GM12892 (cell line): Measurements from ENCODE around the gene EVI5L.

Experiments
- POLR2A ChIP-seq: IDR thresholded peaks from 2 replicates; pipeline ENCODE4 v1.6.1; 2011; ENCODE audit warnings: low read depth, low read length, control low read depth
- POLR2AphosphoS5 ChIP-seq: IDR thresholded peaks from 2 replicates; pipeline ENCODE4 v1.6.1; 2011; ENCODE audit warnings: low read depth, low read length, control low read depth
- TAF1 ChIP-seq: IDR thresholded peaks from 2 replicates; pipeline ENCODE4 v1.6.1; 2011; ENCODE audit warnings: low read depth, mild to moderate bottlenecking, control low read depth, low read length, borderline replicate concordance

DNA sequence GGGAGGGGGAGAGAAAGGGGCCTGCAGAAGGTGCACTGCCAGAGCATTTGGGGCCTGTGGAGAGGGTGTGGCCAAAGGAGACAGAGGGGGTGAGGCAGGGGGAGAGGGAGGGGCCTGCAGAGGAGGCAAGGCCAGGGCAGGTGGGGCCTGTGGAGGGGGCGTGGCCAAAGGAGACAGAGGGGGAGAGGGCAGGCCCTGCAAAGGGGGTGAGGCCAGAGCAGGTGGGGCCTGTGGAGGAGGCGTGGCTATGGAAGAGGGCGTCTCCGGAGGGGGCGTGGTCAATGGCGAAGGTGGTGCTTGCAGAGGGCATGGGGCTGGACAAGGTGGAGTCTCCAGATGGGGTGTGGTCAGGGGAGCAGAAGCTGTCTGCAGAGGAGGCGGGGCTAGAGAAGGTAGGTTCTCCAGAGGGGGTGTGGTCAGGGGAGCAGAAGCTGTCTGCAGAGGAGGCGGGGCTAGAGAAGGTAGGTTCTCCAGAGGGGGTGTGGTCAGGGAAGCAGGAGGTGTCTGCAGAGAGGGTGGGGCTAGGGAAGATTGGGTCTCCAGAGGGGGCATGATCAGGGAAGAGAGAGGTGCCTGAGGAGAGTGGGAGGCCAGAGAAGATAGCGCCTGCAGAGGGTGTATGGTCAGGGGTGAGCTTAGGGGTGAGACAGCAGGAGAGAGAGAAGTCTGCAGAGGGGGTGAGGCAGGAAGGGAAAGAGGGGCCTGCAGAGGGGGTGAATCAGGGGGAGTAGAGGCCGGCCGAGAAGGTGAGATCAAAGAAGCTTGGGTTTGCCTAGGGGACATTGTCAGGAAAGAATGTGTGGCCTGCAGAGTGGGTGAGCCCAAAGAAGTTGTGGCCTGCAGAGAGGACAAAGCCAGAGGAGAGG is 40.8 kb downstream of the EVI5L start:
- TF ChIP-seq POLR2AphosphoS5 = no peak
- no peak for TF ChIP-seq POLR2A
- TF ChIP-seq TAF1 = no peak
